ENCODE measurements around the gene THSD7A. TPM values are rescaled to one million over a fixed set of nuclear protein-coding genes. Genes with fewer than 3 reads are reported as not detected.

The THSD7A gene
- total and polyA plus RNA-seq, 9 of the 15 experiments (the other 6 are each of a cell fraction or from before 2014, with no cell fraction given) = 0.01 to 0.02 TPM; not detected in 7

GRCh38 chr7:11607686-11608085 is 224.3 kb downstream of the THSD7A start (continued):
- TF ChIP-seq CLOCK (CRISPR knock-in tag; IDR thresholded peaks at IDR 0.05; ENCODE audit: borderline replicate concordance) (no peak), BHLHE40 (IDR thresholded peaks at IDR 0.05; ENCODE audit: low read length) (no peak), POLR2AphosphoS2 (IDR thresholded peaks at IDR 0.05; ENCODE audit: low read length) (no peak), ZBTB33 (CRISPR knock-in tag; IDR thresholded peaks at IDR 0.05) (no peak), ZNF445 (CRISPR knock-in tag; IDR thresholded peaks at IDR 0.05; ENCODE audit: low read depth) (no peak), ZNF561 (CRISPR knock-in tag; conservative IDR thresholded peaks at IDR 0.05) (no peak), ZNF511 (CRISPR knock-in tag; IDR thresholded peaks at IDR 0.05) (no peak)
